Right cardiac atrium (tissue), 5 donors: Measurements from ENCODE around the gene NDE1. TPM values are rescaled to one million over a fixed set of nuclear protein-coding genes. Genes with fewer than 3 reads are reported as not detected.
"Not testable (repeated sequence)": the region's sequence is repeated elsewhere in the genome, so short reads cannot be mapped to it uniquely, and the experiment has no call there.

Experiments
- ATAC-seq, 2 donors: fragments of 200-7000 bp; cut with Tn5 transposase; one replicate each; pipeline versions ENCODE4 v1.8.0 to v1.9.1; 2020; ENCODE audit warnings: moderate library complexity in 2 of 2, mild to moderate bottlenecking in 1 of 2
- DNase-seq, 3 donors: peaks; one replicate each; pipeline ENCODE4 v3.0.0-alpha.2; 2020
- H3K27ac ChIP-seq: one replicate; pipeline ENCODE4 v1.5.1; 2013; ENCODE audit warnings: mild to moderate bottlenecking, low read length, control low read depth, moderate library complexity
- H3K27me3 ChIP-seq: one replicate; pipeline ENCODE4 v1.6.1; 2013; ENCODE audit not compliant: control insufficient read depth, insufficient read depth
- H3K4me1 ChIP-seq: one replicate; pipeline ENCODE4 v1.6.1; 2013; ENCODE audit warnings: low read length; ENCODE audit not compliant: control insufficient read depth, insufficient read depth
- H3K4me3 ChIP-seq: one replicate; pipeline ENCODE4 v1.5.1; 2013; ENCODE audit warnings: low read length, control low read depth
- H3K9me3 ChIP-seq: one replicate; pipeline ENCODE4 v1.6.1; 2013; ENCODE audit warnings: low read length; ENCODE audit not compliant: control insufficient read depth
- WGBS: extraction: QIAGEN DNeasy Blood & Tissue Kit; methylation state at CpG from one replicate; pipeline ENCODE4 v1.1.7; 2013; 5-methylcytosine and 5-hydroxymethylcytosine counted together
- intact Hi-C, 4 donors: fragments of 100-400 bp; cut with DNase I; formaldehyde crosslinking; loops; one replicate each; pipeline versions ENCODE4 v1.11.0 to v1.14.0; 2022 to 2023
- polyA plus RNA-seq: library from polyadenylated mRNA; stranded (reverse); fragments of 200-250 nt; gene quantifications from one replicate; pipeline ENCODE4 v1.2.3, GENCODE V29; 2013
- total RNA-seq, 4 donors: library from RNA; stranded (reverse); fragmentation: NEBNext Ultra II Directional; extraction: Animal tissue kit (Norgen Biotek cat#: 25700); gene quantifications; one replicate each; pipeline ENCODE4 v1.2.1, GENCODE V29; 2021
- donor health status: healthy with polysubstance abuse.
- donor health status: DM: no; HTN: yes; CAD: no.
- donor health status: DM: no; HTN: no; CAD: no.
- donor health status: DM: no; HTN: yes; CAD: no; lungs with severe emphysema.
- donor health status: DM: yes; HTN: yes; CAD: no.

NDE1 gene
- total and polyA plus RNA-seq, 5 donors: 8.6 to 23.9 (median 16.5) TPM

DNA sequence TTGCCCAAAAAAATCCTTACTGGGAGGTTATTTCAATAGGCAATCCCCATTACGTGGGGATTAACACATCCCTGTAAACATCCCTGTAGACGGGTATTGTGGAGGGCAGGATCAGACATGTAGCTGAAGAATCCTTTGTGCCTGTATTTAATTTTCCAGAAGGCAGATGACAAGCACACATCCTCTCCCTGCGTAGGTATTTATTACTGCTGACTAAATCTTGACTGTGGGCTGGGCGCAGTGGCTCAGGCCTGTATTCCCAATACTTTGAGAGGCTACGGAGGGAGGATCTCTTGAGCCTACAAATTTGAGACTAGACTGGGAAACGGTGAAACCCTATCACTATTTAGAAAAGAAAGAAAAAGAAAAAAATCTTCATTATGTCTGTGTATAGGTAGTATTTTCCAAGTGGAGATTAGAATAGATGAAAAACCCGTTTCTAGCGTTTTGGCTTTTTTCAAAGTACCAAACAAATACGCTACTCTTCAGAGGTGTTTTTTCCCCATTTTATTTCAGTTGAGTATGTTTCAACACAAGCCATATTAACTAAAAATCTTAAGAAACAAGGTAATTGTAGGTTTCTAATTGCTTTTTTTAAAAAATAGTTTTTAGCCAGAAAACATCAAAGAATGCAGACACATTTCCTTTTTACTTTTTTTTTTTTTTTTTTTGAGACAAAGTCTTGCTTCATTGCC lies 5.6 kb upstream of the NDE1 start:
- intact Hi-C loops: no loop called here
- Histone ChIP-seq H3K27me3 (no peaks in the 10 kb centered on the region), H3K27ac (no peak overlapping the region), H3K4me3 (no peak overlapping the region), H3K9me3 (no peaks in the 10 kb centered on the region), H3K4me1 (peaks cover 4% of the 10 kb centered on the region)
- no peak for DNase-seq
- 83% methylated on average over 9 of the region's 9 CpGs for WGBS
- no peak for ATAC-seq

GRCh38 chr16:15644962-15645465 lies 5.0 kb upstream of the NDE1 start:
- not testable (repeated sequence) for H3K4me3 ChIP-seq, H3K27me3 ChIP-seq, DNase-seq, H3K4me1 ChIP-seq, H3K27ac ChIP-seq, H3K9me3 ChIP-seq, ATAC-seq
- intact Hi-C loops: loop anchor here in 1 of 4 donors (5.0 kb wide), 1 partner anchor 213 kb away; the partner anchor contains the start of gene BMERB1
- 89% methylated on average over 10 of the region's 10 CpGs for WGBS

- not testable (repeated sequence) for H3K27me3 ChIP-seq, H3K9me3 ChIP-seq, ATAC-seq, H3K27ac ChIP-seq, DNase-seq, H3K4me3 ChIP-seq, H3K4me1 ChIP-seq
- WGBS: 90% methylated on average over 13 of the region's 13 CpGs
- intact Hi-C loops: loop anchor here in 1 of 4 donors (5.0 kb wide), 1 partner anchor 214 kb away; the partner anchor contains the start of gene BMERB1
Observed at GRCh38 chr16:15646557-15647293, 3.3 kb upstream of the NDE1 start.

GRCh38 chr16:15647294-15648014 lies 2.6 kb upstream of the NDE1 start:
- H3K27me3 ChIP-seq: no peaks in the 10 kb centered on the region
- H3K9me3 ChIP-seq: no peaks in the 10 kb centered on the region
- H3K4me3 ChIP-seq: no peak overlapping the region
- H3K4me1 ChIP-seq: peaks cover 2% of the 10 kb centered on the region
- 78% methylated on average over 7 of the region's 7 CpGs for WGBS
- ATAC-seq: no peak
- H3K27ac ChIP-seq: no peak overlapping the region
- DNase-seq: no peak
- intact Hi-C loops: loop anchor here in 1 of 4 donors (5.0 kb wide), 1 partner anchor 215 kb away; the partner anchor contains the start of gene BMERB1

DNA sequence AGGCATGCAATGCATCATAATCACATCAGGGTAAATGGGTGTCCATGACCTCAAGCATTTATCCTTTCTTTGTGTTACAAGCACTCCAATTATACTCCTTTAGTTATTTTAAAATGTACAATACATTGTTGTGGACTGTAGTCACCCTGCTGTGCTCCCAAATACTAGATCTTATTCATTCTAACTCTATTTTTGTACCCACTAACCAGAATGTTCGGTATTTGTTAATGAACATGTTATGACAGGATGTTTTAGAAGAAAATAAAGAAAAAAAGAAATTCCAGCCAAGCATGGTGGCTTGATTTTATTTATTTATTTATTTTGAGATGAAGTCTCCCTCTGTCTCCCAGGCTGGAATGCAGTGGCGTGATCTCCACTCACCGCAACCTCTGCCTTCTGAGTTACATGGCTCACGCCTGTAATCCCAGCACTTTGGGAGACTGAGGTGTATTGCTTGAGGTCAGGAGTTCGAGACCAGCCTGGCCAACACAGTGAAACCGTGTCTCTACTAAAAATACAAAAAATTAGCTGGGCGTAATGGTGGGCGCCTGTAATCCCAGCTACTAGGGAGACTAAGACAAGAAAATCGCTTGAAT lies 1.8 kb upstream of the NDE1 start:
- Histone ChIP-seq H3K27me3 (no peaks in the 10 kb centered on the region), H3K9me3 (no peaks in the 10 kb centered on the region), H3K27ac (no peak overlapping the region), H3K4me1 (peaks cover 2% of the 10 kb centered on the region), H3K4me3 (no peak overlapping the region)
- intact Hi-C loops: loop anchor here in 1 of 4 donors (5.0 kb wide), 1 partner anchor 216 kb away; the partner anchor contains the start of gene BMERB1
- DNase-seq (no peak), ATAC-seq (no peak)
- WGBS: 93% methylated on average over 9 of the region's 9 CpGs

DNA sequence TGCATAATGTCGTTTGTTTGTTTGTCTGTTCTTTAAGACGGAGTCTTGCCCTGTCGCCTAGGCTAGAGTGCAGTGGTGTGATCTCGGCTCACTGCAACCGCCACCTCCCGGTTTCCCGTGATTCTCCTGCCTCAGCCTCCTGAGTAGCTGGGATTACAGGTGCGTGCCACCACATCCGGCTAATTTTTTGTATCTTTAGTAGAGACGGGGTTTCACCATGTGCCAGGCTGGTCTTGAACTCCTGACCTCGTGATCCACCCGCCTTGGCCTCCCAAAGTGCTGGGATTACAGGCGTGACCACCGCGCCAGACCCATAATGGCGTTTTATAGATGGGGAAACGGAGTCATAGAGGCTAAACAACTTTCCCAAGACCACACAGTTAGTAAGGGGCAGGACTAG lies 734 bp upstream of the NDE1 start:
- WGBS: 64% methylated on average over 17 of the region's 17 CpGs
- not testable (repeated sequence) for ATAC-seq, H3K4me3 ChIP-seq, DNase-seq, H3K4me1 ChIP-seq, H3K9me3 ChIP-seq, H3K27me3 ChIP-seq
- intact Hi-C loops: loop anchor here in 1 of 4 donors (5.0 kb wide), 1 partner anchor 217 kb away; the partner anchor contains the start of gene BMERB1
- H3K27ac ChIP-seq: peak overlapping the region; percentile 68

DNA sequence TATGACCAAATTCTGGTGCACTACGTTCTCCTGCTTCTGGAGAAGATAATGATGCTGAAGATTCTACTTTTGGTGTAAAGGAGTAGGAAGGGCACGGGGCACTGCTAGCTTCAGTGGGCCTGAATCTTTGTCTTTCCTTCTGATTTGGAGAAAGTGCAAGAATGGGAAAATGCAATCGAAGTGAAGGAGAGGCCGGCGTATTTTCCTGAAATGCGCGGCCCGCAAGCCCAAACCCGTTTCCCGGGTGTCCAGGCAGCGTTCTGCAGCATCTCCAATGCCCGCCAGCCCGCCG lies 372 bp upstream of the NDE1 start:
- no peak for DNase-seq
- Histone ChIP-seq H3K27me3 (no peaks in the 10 kb centered on the region), H3K4me3 (peak overlapping the region; percentile 93), H3K27ac (peak overlapping the region; percentile 68), H3K9me3 (no peaks in the 10 kb centered on the region), H3K4me1 (peaks cover 2% of the 10 kb centered on the region)
- under 1% methylated on average over 14 of the region's 14 CpGs for WGBS
- intact Hi-C loops: loop anchor here in 2 of 4 donors (5.0 to 10.0 kb wide), 2 partner anchors 55 to 217 kb away; partner anchors contain the start of gene BMERB1 (in 1 of the 2)
- no peak for ATAC-seq

DNA sequence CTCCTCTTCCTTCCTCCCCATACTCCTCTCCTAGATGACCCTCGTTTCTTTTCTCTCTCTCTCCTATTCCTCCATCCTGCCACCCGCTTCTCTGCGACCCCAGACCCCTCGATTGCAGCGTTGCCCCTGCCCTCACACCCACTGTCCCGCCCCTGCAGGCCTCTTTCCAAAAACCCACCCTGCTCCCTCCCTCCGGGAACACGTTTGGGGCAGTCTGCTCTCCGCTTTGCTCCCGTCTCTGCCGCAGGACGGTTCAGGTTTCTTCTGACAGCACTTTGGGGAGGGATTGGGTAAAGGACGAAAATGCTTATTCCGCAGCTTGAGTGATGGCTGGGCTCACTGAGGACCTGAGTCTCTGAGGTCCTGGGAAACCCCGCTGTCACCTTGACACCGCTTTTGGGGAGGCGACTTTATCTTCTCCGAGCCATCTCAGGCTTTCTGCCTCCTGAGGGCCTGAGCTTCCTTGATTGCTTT lies 690 bp downstream of the NDE1 start:
- Histone ChIP-seq H3K9me3 (no peaks in the 10 kb centered on the region), H3K27me3 (no peaks in the 10 kb centered on the region), H3K4me3 (peak overlapping the region; percentile 93), H3K4me1 (peaks cover 2% of the 10 kb centered on the region), H3K27ac (peak overlapping the region; percentile 92)
- peak in 1 of 3 donors; percentile 62 for DNase-seq
- WGBS: under 1% methylated on average over 18 of the region's 18 CpGs
- intact Hi-C loops: loop anchor here in 1 of 4 donors (10.0 kb wide), 1 partner anchor 54 kb away; no protein-coding TSS in a partner anchor
- ATAC-seq: peak; percentile 11 to 34

- ATAC-seq (no peak), DNase-seq (no peak)
- no peak overlapping the region for H3K27ac ChIP-seq
- peaks cover 2% of the 10 kb centered on the region for H3K4me1 ChIP-seq
- no peaks in the 10 kb centered on the region for H3K27me3 ChIP-seq
- intact Hi-C loops: loop anchor here in 1 of 4 donors (10.0 kb wide), 1 partner anchor 52 kb away; no protein-coding TSS in a partner anchor
- no peak overlapping the region for H3K4me3 ChIP-seq
- WGBS: 81% methylated on average over 14 of the region's 14 CpGs
- no peaks in the 10 kb centered on the region for H3K9me3 ChIP-seq
Observed at GRCh38 chr16:15652293-15653001, 2.4 kb downstream of the NDE1 start.

DNA sequence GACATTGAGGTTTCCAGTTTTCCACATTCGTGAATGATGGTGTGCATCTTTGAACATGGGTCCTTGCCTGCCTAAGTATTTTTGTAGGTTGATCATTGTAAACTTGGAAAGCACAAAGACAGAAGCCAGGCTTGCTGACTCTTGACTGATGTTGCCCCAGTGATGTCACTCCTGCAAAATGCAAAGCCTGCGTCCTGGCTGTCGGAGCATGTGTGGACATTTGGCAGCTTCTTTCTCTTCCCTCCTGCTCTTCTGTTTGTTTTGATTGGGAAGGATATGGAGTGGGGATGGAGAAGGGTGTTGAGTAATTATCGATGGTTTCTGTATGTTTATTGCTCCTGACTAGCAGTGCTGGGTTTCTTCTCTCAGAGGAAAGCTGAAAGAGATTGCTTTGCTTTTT lies 3.2 kb downstream of the NDE1 start:
- H3K9me3 ChIP-seq: no peaks in the 10 kb centered on the region
- no peak overlapping the region for H3K27ac ChIP-seq
- no peaks in the 10 kb centered on the region for H3K27me3 ChIP-seq
- DNase-seq (no peak), ATAC-seq (no peak)
- intact Hi-C loops: loop anchor here in 1 of 4 donors (10.0 kb wide), 1 partner anchor 52 kb away; no protein-coding TSS in a partner anchor
- no peak overlapping the region for H3K4me3 ChIP-seq
- peaks cover 2% of the 10 kb centered on the region for H3K4me1 ChIP-seq
- WGBS: 10% methylated on average over 4 of the region's 4 CpGs
